HG02852 (cell line): ENCODE measurements around the gene H2AZ2.
"Not testable (repeated sequence)": the region's sequence is repeated elsewhere in the genome, so short reads cannot be mapped to it uniquely, and the experiment has no call there.

Experiments
- ATAC-seq: cut with Tn5 transposase; IDR thresholded peaks from one replicate; pipeline ENCODE4 v1.9.1; 2021; ENCODE audit warnings: mild to moderate bottlenecking, moderate library complexity; ENCODE audit not compliant: unreplicated experiment

H2AZ2 gene

DNA sequence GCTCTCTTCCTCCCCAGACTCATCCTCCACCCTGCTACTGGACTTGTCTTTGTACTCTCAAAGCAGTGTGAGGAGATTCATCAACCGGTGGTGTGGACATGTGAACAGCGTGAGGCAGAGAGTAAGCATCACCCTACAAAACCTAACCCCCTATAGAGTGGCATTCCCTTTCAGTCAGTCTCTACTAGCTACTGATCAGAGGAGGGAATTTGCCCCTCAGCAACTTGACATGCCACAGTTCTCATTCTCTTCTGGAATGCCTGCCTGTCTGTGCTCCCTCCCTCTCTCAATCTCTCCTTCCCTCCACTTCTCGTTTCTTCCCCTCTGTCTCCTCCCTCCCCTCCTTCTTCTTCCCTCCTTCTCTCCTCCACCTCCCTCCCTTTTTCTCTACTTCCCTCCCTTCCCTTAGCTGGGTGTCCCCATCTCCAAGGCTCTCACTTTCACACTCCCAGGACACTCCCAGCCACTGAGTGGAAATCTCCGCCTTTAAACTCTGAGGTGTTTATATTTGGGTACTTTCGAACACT, 24.6 kb downstream of the H2AZ2 start:
- no peak for ATAC-seq

DNA sequence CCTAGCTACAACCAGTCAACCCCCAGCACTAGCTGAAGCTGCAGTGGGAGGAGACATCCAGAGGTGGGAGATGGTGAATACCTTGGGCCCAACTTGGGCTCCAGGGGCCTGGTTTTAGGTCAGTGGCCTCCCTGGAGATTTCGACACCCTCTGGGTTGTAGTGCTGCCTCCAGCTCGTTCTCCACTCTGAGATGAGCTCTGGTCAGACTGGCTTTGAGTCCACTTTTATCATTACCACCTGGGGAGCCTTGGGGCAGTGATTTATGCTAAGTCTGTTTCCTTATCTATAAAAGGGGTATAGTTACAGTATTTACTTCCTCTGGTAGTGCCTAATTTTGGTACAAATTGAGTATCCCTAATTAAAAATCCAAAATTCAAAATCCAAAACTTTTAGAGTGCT, 28.6 kb downstream of the H2AZ2 start:
- no peak for ATAC-seq

DNA sequence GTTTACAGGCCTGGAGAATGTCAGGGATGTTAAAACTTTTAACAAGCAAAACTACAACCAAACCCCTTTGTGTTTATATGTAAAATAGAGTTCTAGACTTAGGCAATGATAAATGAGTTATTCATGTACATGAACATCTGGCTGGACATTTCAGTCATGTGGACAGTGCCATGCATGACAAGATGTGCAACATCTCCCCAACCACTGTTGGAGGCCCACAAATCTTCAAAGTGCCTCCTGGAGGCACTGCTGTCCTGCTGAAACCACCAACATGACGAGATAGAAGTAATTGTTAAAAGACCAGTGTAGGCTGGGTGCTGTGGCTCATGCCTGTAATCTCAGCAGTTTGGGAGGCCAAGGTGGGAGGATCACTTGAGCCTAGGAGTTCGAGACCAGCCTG, 33.0 kb downstream of the H2AZ2 start:
- ATAC-seq, result no peak

DNA sequence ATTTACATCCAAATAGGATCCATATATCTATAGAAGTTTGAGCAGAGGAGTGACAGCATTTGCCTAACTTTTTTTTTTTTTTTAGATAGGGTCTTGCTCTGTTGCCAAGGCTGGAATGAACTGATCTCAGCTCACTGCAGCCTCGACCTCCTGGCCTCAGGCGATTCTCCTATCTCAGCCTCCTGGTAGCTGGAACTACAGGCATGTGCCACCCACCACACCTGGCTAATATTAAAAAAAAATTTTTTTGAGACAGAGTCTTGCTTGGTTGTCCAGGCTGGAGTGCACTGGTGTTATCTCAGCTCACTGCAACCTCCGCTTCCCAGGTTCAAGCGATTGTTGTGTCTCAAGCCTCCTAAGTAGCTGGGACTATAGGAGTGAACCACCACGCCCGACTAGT, 36.3 kb downstream of the H2AZ2 start:
- ATAC-seq, result no peak

DNA sequence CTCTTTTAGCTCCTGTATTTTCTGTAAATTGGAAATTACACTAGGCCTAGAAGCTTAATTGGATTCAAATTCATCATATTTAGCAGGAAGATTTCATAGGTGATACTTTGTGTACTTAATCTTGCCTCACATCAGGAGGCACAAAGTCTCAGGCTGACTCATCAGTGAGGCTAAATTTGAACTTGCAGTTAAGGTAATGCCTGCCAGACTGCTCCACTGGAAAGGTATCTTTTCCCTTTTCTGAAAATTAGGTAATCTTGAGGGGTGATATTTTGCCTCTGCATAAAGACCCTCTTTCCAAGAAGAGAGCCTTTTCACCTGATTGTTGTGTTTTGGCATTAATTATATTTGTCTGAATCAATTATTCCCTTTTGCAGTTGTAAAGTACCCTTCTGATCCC, 36.8 kb downstream of the H2AZ2 start:
- ATAC-seq, result no peak

DNA sequence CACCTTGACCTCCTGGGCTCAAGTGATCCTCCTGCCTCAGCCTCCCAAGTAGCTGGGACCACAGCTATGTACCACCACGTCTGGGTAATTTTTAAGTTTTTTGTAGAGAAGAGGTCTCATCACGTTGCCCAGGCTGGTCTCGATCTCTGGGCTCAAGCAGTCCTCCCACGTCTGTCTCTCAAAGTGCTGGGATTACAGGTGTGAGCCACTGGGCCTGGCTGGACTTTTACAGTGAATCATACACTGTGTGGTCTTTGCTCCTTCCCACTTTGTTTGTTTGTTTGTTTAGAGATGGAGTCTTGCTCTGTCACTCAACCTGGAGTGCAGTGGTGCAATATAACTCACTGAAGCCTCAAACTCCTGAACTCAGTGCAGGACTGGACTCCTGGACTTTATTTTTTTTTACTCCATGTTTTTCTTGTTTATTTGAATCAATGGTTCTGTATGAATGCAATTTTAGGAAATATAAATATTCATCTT, 38.9 kb downstream of the H2AZ2 start:
- ATAC-seq, result no peak

DNA sequence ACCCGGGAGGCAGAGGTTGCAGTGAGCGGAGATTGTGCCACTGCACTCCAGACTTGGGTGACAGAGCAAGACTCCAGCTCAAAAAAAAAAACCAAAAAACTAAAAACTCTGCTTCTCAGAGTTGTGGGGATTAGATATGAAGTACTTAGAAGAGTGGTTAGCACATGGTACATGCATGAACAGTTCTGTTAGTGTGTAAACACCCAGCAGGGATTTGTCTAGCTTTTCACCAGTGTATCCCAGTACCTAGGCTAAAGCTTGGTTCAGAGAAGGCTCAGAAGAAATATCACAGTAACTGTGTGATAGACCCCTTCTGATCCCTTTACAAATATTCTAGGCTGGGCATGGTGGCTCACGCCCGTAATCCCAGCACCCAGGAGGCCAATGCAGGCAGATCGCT, 41.9 kb downstream of the H2AZ2 start:
- ATAC-seq, result no peak

DNA sequence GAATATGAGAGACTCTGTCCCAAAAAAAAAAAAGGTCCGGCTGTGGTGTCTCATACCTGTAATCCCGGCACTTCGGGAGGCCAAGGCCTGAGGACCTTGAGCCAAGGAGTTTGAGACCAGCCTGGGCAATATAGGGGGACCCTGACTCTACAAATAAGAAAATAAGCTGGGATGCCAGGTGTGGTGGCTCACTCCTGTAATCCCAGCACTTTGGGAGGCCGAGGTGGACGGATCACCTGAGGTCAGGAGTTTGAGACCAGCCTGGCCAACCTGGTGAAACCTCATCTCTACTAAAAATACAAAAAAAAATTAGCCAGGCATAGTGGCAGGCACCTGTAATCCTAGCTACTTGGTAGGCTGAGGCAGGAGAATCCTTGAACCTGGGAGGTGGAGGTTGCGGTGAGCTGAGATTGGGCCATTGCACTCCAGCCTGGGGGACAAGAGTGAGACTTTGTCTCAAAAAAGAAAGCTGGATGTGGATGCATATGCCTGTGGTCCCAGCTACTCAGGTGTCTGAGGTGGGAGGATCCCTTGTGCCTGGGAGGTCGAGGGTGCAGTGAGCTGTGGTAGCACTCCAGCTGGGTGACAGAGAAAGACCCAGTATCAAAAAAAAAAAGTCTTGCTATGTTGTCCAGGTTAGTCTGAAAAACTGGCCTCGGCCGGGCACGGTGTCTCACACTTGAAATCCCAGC, 43.9 kb downstream of the H2AZ2 start:
- not testable (repeated sequence) for ATAC-seq

DNA sequence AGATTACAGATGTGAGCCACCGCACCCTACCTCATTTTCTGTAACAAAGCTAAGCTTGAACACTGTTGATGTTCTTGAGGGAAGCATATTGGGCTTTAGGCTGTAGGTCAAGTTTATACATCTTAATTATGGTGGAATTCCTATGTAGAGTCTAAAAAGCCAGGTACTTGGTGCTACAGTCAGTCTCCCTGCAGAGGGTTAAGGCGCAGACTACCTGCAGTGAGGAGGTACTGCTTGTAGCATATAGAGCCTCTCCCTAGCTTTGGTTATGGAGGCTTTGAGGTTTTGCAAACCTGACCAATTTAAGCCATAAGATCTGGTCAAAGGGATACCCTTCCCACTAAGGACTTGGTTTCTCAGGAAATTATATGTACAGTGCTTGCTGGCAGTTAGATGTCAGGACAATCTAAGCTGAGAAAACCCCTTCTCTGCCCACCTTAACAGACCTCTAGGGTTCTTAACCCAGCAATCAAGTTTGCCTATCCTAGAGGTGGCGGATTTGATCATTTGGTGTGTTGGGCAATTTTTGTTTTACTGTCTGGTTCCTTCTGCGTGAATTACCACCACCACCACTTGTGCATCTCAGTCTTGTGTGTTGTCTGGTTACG, 45.4 kb downstream of the H2AZ2 start:
- ATAC-seq, result no peak

DNA sequence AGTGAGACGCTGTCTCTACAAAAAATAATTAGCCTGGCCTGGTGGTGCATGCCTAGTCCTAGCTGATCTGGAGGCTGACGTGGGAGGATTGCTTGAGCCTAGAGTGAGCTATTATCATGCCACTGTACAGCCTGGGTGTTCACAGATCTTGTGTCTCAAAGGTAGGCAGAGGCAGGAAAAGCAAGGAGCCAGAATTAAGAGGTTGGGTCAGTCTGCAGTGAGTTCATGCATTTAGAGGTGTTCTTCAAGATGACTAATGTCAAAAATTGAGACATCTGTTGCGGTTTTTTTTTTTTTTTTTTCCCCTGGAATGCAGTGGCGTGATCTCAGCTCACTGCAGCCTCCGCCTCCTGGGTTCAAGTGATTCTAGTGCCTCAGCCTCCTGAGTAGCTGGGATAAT, 46.0 kb downstream of the H2AZ2 start:
- no peak for ATAC-seq

DNA sequence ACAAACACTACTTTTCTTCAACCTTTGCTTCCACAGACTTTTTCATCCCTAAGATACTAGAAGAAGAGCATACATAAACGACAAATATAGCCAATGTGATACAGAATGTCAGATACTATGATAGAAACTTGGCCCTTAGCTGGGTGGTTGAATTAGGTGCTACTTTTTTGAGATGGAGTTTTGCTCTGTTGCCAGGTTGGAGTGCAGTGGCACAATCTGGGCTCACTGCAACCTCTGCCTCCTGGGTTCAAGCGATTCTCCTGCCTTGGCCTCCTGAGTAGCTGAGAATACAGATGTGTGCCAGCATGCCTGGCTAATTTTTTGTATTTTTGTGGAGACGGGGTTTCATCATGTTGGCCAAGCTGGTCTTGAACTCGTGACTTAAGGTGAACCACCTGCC, 47.9 kb downstream of the H2AZ2 start:
- ATAC-seq, result no peak

DNA sequence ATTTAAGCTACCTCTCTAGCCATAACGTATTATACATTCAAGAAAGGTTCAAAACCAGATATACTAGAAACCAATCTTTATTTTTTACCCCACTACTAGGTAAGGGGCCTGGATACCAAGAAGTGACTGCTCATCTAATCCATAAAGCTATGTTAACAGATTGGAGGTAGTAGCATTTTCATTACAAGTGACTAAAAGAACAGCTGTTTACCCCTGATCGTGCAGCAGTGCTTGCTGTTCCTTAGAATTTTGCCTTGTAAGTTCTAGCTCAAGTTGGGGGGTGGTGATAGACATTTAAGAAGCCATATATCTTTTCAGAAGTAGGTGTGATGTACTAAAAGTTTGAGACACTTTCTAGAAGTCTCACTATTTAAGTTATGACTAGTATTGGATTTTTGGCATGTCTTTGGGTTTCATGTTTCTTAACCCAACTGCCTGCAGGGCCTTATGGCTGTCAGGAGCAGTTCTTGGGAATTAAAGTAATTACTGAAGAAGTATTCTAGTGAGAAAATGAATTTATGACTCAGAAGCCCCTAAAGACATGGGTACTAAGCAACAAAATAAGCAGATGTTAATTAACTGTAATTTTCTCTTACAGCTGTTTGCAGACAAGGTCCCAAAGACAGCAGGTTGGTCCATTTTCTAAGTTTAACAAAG, 49.1 kb downstream of the H2AZ2 start:
- ATAC-seq, result no peak

DNA sequence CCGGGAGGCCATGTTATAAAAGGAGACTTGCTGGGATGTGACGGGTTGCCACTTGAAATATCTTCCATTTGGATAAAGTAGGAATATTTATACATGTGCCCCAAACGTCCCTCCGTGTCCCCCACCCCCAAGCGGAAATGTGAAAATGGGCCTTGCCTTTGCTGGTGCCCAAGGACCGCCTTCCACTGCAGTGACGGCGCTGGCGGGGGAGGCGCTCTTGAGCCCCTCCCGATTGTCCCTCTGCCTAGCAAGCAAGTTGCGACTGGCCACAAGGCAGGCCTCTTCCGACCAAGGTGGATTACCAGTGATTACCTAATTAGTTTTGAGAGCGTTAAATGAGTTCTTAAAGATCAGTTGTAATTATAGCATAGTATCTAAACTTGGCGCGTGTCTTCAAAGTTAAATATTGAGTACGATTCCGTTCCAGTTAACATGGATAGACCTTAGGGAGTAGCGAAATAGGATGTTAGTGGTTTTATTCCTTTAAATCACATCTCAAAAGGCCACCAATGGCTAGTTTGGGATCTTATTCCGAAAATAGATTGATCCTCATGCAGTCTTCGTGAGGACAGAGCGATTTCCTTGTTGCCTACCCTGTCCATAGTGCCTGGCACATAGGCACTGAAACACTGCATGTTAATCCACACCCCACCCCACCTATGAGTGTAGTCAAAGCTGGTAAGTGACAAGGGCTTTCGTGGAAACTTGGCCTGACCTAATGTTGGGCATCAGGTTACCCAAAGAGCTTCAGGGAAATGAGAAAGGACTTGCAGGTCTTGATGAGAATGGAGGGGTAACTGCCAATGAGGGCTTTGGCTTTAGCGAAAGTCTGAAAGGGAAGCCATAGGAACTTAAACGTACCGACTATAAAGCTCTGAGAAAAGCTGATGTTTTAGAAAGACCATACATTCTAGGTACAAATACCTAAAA, 50.3 kb downstream of the H2AZ2 start:
- peak; percentile 43 for ATAC-seq

DNA sequence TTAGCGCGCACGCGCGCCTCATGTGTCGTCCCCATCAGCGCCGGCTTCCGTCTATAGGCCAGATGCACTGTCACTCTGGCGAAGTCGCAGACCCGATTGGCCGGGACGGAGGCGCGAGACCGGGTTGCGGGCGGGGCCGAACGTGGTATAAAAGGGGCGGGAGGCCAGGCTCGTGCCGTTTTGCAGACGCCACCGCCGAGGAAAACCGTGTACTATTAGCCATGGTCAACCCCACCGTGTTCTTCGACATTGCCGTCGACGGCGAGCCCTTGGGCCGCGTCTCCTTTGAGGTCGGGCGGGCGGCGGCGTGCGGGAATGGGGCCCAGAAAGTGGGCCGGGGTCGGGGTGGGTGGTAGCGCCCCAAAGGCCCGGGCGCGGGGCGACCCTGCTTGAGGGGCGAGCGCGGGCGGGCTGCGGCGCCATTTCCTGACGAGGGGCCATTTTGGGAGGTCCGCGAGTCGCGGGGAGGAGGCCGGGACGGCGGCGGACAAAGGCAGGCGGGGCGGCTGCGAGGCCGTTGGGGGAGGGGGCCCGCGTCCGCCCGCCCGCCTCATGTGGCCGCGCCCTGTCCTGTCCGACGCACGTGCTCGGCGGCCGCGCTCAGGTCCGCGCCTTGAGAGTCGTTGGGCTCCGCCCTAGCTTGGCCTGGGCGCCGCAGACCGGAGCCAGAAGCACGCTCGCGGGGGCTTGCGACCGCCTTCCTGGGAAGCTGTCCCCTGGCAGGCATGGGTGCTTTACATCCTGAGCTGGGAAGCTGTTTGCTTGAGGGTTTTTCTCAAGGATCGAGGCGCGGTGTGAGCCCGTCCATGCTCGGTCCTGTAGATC, 51.2 kb downstream of the H2AZ2 start, which contains the start of gene PPIA:
TSS of gene PPIA (plus strand) at position 178 of the 825 bp plus-strand sequence. CDS start at position 222, 44 bp downstream.
- peak; percentile 86 for ATAC-seq

DNA sequence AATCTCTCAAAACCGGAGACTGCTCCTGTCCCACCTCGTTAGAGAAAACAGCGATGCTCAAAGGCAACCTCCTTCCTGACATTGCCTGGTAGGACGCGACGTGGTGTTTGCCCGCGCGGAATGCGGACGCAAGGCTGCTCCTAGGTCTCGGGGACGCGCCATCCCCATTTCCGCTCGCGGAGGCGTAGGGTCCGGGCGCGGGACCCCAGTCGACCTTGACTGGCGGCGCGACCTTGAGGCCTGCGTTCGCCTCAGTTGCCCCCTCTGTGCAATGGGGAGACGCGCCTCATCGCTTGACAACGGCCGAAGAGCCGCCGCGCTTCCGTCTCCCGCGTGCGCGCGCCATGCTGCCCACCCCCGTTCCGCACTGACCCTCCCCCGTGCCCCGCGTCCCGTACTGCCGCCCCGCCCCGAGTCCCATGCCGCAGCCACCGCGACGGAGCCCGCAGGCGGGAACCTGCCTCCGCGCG, 51.8 kb downstream of the H2AZ2 start:
- ATAC-seq, result peak; percentile 25

DNA sequence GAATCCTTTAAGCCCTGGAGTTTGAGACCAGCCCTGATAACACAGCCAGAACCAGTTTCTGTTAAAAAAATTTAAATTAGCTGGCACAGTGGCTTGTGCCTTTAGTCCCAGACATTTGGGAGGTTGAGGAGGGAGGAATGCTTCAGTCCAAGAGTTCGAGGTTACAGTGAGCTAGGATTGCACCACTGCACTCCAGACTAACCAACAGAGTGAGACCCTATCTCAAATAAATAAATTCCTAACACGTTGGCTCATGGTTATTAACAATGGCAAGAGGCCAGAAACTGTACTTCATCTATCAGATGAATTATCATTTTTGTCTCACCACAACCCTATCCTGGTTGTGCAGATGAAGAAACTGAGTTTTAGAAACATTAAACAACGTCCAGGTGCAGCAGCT, 53.6 kb downstream of the H2AZ2 start:
- ATAC-seq, result no peak

DNA sequence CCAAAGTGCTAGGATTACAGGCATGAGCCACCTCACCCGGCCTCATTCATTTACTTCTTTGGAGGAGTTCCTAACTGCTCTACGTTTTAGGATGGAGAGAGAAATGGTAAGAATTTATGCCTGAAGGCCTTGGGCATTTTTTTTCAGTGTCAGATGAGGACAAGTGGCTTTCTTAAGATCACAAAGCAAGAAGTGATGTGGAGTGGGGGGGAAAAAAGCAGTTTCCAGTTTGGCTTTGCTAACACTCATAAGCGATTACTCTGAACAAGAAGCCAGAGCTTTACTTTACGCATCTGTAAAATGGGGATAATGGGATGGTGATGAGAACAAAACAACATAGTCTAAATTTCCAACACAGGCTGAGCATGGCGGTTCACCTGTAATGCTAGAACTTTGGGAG, 54.0 kb downstream of the H2AZ2 start:
- no peak for ATAC-seq

DNA sequence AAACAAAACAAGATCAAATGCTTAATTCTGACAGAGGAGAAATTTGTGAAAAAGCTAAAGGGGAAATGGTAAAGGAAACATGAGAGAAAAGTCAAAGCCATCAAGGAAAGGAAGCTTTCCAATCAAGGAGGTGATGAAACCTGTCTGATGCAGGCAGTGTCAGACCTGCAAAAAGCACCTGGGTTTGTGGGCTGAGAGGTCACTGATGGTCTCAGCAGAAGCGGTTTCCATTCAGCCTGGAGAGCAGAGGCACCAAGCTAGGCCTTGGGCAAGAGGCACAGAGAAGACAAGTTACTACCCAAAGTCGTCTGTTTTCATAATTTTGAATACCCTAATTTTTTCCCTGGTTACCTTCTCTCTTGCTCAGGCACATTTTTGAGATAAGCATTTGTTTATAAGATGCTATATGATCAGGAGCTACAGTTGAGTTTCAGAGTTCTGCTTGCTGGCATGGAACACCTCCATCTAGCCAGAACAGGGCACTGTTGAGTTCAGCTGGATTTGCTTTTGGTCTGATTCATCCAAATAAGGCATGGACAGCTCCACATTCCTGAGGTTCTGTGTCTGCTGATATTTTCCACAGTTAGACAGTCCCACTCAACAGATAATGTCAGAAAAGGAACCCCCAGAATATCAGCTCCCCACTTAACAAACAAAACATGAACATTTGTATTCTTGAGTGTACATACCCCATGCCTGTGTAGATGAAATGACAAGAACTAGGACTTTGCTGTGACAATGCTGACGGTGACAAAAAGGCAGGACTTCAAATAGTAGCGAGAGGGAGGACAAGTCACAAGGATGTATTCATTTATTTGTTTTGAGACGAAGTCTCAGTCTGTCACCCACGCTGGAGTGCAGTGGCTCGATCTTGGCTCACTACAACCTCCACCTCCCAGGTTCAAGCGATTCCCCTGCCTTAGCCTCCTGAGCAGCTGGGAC, 56.3 kb downstream of the H2AZ2 start:
- no peak for ATAC-seq

DNA sequence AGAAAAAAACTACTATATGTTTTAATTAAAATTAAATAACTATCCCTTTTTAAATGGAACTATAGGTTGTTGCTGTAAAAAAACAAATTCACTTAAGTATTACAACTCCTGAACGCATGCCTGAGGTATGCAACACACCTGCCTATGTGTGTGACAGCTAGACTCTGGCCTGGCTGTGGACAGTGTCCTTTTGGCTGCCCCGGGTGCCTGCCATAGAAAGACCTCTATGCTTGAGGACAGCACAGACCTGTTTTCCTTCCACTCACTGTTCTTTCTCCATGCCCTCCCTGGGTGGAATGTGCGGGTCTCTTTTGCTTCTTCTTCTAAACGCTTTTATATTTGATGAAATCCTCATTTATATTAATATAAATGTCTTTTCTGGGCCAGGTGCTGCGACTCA, 57.9 kb downstream of the H2AZ2 start:
- no peak for ATAC-seq
